Activated effector memory CD4-positive, alpha-beta T cell treated with anti-CD3 and anti-CD28 coated beads, Interleukin-2, amount 50 U/mL, for 16 hours (primary cell): ENCODE measurements around the gene DDX55.
"Not testable (repeated sequence)": the region's sequence is repeated elsewhere in the genome, so short reads cannot be mapped to it uniquely, and the experiment has no call there.

Experiments used
- DNase-seq: peaks from one replicate; pipeline ENCODE4 v3.0.0-alpha.2; 2020

DDX55 gene, protein sequence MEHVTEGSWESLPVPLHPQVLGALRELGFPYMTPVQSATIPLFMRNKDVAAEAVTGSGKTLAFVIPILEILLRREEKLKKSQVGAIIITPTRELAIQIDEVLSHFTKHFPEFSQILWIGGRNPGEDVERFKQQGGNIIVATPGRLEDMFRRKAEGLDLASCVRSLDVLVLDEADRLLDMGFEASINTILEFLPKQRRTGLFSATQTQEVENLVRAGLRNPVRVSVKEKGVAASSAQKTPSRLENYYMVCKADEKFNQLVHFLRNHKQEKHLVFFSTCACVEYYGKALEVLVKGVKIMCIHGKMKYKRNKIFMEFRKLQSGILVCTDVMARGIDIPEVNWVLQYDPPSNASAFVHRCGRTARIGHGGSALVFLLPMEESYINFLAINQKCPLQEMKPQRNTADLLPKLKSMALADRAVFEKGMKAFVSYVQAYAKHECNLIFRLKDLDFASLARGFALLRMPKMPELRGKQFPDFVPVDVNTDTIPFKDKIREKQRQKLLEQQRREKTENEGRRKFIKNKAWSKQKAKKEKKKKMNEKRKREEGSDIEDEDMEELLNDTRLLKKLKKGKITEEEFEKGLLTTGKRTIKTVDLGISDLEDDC

DNA sequence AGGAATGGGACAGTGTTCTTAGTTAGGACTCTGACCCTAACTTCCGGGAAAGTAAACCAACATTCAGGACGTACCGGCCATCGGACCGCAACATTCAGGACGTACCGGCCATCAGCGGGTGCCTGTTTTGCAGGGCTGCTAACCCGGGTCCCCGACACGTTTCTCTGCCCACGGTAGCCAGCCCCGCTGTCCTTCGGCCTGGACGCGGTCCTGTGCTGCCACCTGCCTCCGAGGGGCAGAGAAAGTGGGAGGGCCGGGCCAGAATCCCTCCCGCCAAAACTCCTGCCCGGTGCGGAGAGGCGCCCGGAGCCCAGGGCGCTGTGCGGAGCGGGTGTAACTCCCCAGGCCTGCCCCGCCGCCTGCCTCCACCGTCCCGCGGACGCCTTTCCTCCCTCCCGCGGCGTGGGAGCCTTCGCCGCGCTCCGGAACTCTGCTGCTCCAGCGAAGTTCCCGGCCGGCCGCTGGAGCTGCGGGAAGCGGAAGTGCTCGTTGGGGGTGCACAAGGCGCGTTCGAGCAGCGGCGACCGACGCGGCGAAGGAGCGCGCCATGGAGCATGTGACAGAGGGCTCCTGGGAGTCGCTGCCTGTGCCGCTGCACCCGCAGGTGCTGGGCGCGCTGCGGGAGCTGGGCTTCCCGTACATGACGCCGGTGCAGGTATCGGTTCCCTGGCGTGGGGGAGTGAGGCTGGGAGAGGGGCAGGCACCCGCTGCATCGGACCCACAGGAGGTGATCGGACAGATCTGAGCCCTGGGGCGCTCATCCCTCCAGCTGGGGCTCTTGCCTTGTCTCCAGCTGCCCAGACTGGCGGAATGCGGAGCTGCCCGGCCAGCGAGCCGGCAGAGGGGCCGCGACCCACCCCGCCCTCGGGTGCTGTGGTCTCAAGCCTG is at the start of gene DDX55:
Gene DDX55 (plus strand): TSS at position 498 of the 888 bp plus-strand sequence. CDS start 50 bp downstream, at position 548.
- DNase-seq: peak; percentile 94

DNA sequence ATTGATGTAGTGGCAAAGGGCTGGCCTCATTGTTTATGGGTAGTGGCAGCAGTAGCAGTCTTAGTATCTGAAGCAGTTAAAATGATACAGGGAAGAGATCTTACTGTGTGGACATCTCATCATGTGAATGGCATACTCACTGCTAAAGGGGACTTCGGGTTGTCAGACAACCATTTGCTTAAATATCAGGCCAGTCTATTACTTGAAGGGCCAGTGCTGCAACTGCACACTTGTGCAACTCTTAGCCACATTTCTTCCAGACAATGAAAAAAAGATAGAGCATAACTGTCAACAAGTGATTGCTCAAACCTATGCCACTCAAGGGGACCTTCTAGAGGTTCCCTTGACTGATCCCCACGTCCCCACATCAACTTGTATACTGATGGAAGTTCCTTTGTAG is 47.8 kb upstream of the DDX55 start:
- DNase-seq: not testable (repeated sequence)

DNA sequence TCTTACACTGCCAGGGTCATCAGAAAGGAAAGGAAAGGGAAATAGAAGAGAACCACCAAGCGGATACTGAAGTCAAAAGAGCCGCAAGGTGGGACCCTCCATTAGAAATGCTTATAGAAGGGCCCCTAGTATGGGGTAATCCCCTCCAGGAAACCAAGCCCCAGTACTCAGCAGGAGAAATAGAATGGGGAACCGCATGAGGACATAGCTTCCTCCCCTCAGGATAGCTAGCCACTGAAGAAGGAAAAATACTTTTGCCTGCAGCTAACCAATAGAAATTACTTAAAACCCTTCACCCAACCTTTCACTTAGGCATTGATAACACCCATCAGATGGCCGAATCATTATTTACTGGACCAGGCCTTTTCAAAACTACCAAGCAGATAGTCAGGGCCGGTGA is 47.1 kb upstream of the DDX55 start:
- DNase-seq: not testable (repeated sequence)

DNA sequence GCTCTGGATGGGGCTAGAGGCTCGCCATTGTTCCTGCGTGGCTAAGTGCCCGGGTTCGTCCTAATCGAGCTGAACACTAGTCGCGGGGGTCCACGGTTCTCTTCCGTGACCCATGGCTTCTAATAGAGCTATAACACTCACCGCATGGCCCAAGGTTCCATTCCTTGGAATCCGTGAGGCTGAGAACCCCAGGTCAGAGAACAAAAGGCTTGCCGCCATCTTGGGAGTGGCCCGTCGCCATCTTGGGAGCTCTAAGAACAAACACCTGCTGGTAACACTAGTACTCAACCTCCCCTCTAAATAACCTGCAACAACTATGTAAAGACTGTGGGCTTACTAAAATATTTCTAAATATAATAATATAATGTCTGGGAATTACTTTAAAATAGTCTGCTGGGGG is 43.4 kb upstream of the DDX55 start:
- not testable (repeated sequence) for DNase-seq

- DNase-seq: no peak
These were observed 42.4 kb upstream of the DDX55 start for GRCh38 chr12:123559468-123559867.

GRCh38 chr12:123571343-123571813 is 30.5 kb upstream of the DDX55 start:
- DNase-seq: no peak

DNA sequence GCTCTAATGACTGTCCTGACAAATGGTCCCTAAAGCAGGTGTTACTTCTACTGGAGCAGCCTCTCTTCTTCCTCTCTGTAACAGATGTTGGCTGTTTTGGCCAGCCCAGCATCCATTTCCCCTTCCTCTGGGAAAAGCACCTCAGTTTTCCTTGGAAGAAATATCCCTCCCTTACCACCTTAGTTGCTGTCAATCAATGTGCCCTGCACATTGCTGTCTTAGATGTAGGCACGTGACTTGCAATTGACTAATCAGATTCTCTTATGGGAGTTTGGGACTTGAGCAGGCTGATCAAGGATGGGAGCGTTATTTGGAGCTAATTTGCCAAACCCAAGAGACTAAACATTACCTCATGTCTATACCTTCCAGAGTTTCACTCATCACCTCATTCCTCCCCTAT is 29.5 kb upstream of the DDX55 start:
- no peak for DNase-seq

- no peak for DNase-seq
These were observed 28.0 kb upstream of the DDX55 start for GRCh38 chr12:123573870-123574269.

GRCh38 chr12:123576611-123577010 is 25.3 kb upstream of the DDX55 start:
- DNase-seq: no peak

GRCh38 chr12:123578243-123578642 is 23.7 kb upstream of the DDX55 start:
- no peak for DNase-seq

- DNase-seq: not testable (repeated sequence)
These were observed 23.1 kb upstream of the DDX55 start for GRCh38 chr12:123578829-123579228.

- DNase-seq: no peak
These were observed 21.1 kb upstream of the DDX55 start for GRCh38 chr12:123580772-123581171.

DNA sequence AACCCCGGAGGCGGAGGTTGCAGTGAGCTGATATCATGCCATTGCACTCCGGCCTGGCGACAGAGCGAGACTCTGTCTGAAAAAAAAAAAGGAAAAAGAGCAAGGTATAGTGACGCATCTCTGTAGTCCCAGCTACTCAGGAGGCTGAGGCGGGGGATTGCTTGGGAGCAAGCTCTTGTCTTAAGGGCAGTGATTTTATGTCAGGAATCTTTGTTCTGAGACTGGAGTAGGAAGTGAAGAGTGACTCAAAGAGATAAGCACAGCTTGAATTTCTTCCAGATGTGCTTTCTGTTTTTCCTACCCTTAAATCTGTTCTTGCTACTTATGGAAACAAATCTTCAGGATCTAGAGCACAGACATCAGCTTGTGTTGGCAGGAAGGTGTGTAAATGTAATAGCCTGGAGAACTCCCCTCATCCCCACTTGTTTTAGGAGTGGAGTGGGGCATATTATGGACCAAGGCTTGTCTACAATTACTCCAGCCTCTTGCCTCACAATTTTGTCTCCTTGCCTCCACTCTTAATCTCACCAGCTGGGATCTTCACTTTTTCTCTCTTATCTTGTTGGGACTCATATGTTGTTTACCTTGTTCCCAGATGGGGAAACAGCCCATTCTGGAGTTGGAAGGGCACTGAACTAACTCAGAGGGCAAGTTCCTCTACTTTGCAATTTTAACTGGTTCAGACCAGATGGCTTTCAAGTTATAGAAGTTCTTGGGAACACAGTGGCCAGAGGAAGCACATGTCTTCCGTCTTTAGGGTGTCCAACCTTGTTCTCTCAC is 10.0 kb upstream of the DDX55 start:
- no peak for DNase-seq

DNA sequence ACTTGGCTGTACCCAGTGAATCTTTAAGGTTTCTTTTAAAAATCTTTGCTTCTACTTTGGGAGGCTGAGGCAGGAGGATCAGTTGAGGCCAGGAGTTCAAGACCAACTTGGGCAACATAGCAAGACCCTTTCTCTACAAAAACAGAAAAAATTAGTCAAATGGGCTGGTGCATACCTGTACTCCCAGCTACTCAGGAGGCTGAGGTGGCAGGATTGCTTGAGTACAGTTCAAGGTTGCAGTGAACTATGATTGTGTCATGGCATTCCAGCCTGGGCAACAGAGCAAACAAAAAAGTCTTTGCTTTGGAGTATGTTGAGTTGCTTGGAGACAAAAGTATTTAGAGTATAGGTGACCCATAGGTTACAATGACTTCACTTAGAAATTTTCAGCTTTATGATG is 6.2 kb upstream of the DDX55 start:
- DNase-seq: no peak

DNA sequence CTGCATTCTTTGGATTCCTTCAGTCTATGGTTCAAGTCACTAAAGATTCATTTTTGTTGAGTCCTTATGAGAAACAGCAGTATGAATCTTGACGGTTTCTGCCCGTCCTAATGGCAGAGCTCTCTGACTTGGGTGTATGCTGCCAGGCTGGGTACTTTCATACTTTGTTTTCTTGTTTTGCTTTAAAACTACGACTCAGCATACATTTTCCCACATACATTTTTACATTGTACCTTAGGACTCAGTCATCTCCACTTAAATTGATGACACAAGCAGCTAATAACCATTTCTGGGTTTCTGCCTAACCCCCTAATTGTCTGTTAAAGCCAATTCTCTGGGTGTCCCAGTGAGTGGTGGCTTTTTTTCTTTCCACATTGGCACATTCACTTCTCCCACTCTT is 4.8 kb upstream of the DDX55 start:
- DNase-seq: no peak

GRCh38 chr12:123598522-123598921 is 3.4 kb upstream of the DDX55 start:
- no peak for DNase-seq

GRCh38 chr12:123599310-123599709 is 2.6 kb upstream of the DDX55 start:
- no peak for DNase-seq

GRCh38 chr12:123599721-123600120 is 2.2 kb upstream of the DDX55 start:
- DNase-seq: no peak

- DNase-seq: no peak
These were observed 824 bp downstream of the DDX55 start for GRCh38 chr12:123602651-123603195.

DNA sequence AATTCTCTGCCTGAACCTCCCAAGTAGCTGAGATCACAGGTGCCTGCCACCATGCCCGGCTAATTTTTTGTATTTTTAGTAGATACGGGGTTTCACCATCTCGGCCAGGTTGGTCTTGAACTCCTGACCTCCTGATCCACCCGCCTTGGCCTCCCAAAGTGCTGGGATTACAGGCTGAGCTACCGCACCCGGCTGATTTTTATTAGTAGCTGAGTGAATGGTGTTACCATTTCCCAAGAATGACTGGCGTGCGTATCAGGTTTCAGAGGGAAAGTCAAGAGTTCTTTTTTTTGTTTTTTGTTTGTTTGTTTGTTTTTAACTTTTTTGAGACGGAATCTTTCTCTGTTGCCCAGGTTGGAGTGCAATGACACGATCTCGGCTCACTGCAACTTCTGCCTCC is 1.6 kb downstream of the DDX55 start:
- not testable (repeated sequence) for DNase-seq

- no peak for DNase-seq
These were observed 5.9 kb downstream of the DDX55 start for GRCh38 chr12:123607756-123608155.

- no peak for DNase-seq
These were observed 6.3 kb downstream of the DDX55 start for GRCh38 chr12:123608182-123608581.
